Vagina (tissue), 2 donors: ENCODE data around the gene MLYCD.

ENCODE experiments used
- CTCF ChIP-seq, 3 experiments: fragments of 450-650 bp in 2 of 3; fragments of 200-600 bp in 1 of 3; sonication (generic) in 1 of 3; IDR thresholded peaks; one replicate each; pipeline ENCODE4 v1.5.1; 2017 to 2019; ENCODE audit warnings: antibody characterized with exemption in 3 of 3, mild to moderate bottlenecking in 2 of 3, moderate library complexity in 2 of 3
- POLR2A ChIP-seq, 2 donors: fragments of 450-650 bp; IDR thresholded peaks; one replicate each; pipeline ENCODE4 v1.6.1; 2017; ENCODE audit warnings: antibody characterized with exemption in 2 of 2, mild to moderate bottlenecking in 2 of 2, moderate library complexity in 2 of 2
- POLR2AphosphoS5 ChIP-seq, 2 donors: sonication (generic); formaldehyde crosslinking; IDR thresholded peaks; one replicate each; pipeline ENCODE4 v1.9.0; 2017; ENCODE audit warnings: antibody characterized with exemption in 2 of 2, mild to moderate bottlenecking in 2 of 2, low read depth in 1 of 2; ENCODE audit not compliant: insufficient read depth in 1 of 2

- TF ChIP-seq POLR2A (IDR thresholded peaks at IDR 0.05) (no peak), POLR2AphosphoS5 (IDR thresholded peaks at IDR 0.05; ENCODE audit: insufficient read depth in 1 of 2, low read depth in 1 of 2) (no peak), CTCF (IDR thresholded peaks at IDR 0.05) (no peak)
These were observed 53.6 kb downstream of the MLYCD start for GRCh38 chr16:83952587-83952939.
